Psoas muscle (tissue), 8 donors: ENCODE measurements around the gene HTT. TPM values are rescaled to one million over a fixed set of nuclear protein-coding genes. Genes with fewer than 3 reads are reported as not detected.

Experiments used
- ATAC-seq, 4 donors: fragments of 200-7000 bp; cut with Tn5 transposase; one replicate each; pipeline ENCODE4 v1.9.1; 2020; ENCODE audit warnings: moderate library complexity in 3 of 4, mild to moderate bottlenecking in 2 of 4
- DNase-seq, 2 donors: peaks; one replicate each; pipeline ENCODE4 v3.0.0-alpha.2; 2020
- H3K27ac ChIP-seq: fragments of 200-600 bp; one replicate; pipeline ENCODE4 v1.8.0; 2022
- H3K27me3 ChIP-seq, 3 donors: fragments of 200-600 bp in 1 of 3; one replicate each; pipeline versions ENCODE4 v1.6.1 to v1.8.0; 2013 to 2022; ENCODE audit warnings: low read length in 2 of 3, mild to moderate bottlenecking in 2 of 3, moderate library complexity in 1 of 3; ENCODE audit not compliant: insufficient read depth in 3 of 3
- H3K36me3 ChIP-seq, 2 donors: fragments of 200-600 bp in 1 of 2; one replicate each; pipeline versions ENCODE4 v1.6.1 to v1.8.0; 2013 to 2022; ENCODE audit warnings: low read depth in 1 of 2, mild to moderate bottlenecking in 1 of 2, moderate library complexity in 1 of 2; ENCODE audit not compliant: insufficient read depth in 1 of 2
- H3K4me1 ChIP-seq: fragments of 200-600 bp; one replicate; pipeline ENCODE4 v1.8.0; 2022
- H3K4me3 ChIP-seq: fragments of 200-600 bp; one replicate; pipeline ENCODE4 v1.8.0; 2022; ENCODE audit warnings: mild to moderate bottlenecking
- H3K9me3 ChIP-seq: fragments of 200-600 bp; one replicate; pipeline ENCODE4 v1.8.0; 2022
- WGBS, 3 donors: extraction: QIAGEN DNeasy Blood & Tissue Kit; methylation state at CpG; one replicate each; pipeline versions ENCODE4 v1.1.6 to v1.1.7; 2013; 5-methylcytosine and 5-hydroxymethylcytosine counted together
- intact Hi-C, 2 donors: fragments of 100-400 bp; cut with DNase I; formaldehyde crosslinking; loops; one replicate each; pipeline versions ENCODE4 v1.11.0 to v1.14.2; 2022
- polyA plus RNA-seq, 3 donors: library from polyadenylated mRNA; stranded (reverse); fragments of 200-250 nt; gene quantifications; one replicate each; pipeline ENCODE4 v1.2.3, GENCODE V29; 2013
- total RNA-seq, 4 donors: library from RNA; stranded (reverse); fragmentation: NEBNext Ultra II Directional in 2 of 4; extraction: Animal tissue kit (Norgen Biotek cat#: 25700) in 2 of 4; gene quantifications; one replicate each; pipeline versions ENCODE4 v1.2.1 to v1.2.4, GENCODE V29; 2021 to 2023
- TF ChIP-seq, protein P1 (sequence below): fragments of 200-600 bp; IDR thresholded peaks from one replicate; pipeline ENCODE4 v1.8.0; 2022; ENCODE audit warnings: antibody characterized with exemption
- donor health status: healthy with polysubstance abuse.
- donor health status: DM: no; HTN: no; CAD: no; lungs with moderate emphysema.
- donor health status: Bipolar disorder and iron deficiency.
- donor health status: healthy.
- donor health status: DM: yes; HTN: yes; CAD: no.
- donor health status: DM: no; HTN: no; CAD: no.
- donor health status: DM: no; HTN: no; CAD: no.
- donor health status: DM: yes; HTN: yes; CAD: no.

The HTT gene
- total and polyA plus RNA-seq, 7 donors: 6.7 to 39.9 (median 29.6) TPM

DNA sequence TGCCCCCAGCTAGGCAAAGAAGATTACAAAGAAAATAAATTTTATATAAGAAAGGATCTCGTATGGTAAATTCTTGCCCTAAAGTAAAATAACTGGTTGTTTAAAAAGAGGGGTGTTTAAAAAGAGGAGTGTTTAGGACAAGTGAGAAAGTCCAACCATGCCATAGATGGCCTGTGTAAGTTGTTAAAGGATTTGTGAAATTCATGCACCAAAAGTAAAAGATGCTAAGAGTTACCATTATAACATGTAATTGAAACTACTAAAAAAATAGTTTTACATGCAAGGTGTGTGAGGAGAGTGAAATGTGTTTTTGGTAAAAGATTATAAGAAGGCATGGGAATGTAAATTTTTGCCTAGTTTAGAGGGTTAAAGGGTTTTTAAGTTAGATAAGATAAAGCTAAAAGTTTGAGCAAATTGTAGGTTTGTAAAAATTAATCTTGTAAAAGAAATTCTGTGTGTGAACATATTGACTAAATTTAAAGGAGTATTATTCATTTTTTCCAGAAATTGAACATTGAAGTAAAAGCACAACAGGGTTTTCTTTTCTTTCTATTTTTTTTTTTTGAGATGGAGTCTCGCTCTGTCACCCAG, 20.2 kb upstream of the HTT start:
- Histone ChIP-seq H3K27ac (no peak overlapping the region), H3K27me3 (no peaks in the 10 kb centered on the region), H3K9me3 (peaks cover 7% of the 10 kb centered on the region), H3K36me3 (no peaks in the 10 kb centered on the region), H3K4me1 (peaks cover 6% of the 10 kb centered on the region), H3K4me3 (no peak overlapping the region)
- ATAC-seq: no peak
- no peak for DNase-seq
- TF ChIP-seq, protein P1, sequence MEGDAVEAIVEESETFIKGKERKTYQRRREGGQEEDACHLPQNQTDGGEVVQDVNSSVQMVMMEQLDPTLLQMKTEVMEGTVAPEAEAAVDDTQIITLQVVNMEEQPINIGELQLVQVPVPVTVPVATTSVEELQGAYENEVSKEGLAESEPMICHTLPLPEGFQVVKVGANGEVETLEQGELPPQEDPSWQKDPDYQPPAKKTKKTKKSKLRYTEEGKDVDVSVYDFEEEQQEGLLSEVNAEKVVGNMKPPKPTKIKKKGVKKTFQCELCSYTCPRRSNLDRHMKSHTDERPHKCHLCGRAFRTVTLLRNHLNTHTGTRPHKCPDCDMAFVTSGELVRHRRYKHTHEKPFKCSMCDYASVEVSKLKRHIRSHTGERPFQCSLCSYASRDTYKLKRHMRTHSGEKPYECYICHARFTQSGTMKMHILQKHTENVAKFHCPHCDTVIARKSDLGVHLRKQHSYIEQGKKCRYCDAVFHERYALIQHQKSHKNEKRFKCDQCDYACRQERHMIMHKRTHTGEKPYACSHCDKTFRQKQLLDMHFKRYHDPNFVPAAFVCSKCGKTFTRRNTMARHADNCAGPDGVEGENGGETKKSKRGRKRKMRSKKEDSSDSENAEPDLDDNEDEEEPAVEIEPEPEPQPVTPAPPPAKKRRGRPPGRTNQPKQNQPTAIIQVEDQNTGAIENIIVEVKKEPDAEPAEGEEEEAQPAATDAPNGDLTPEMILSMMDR: no peak
- 98 to 100% (median 99%) methylated on average over 2 of the region's 2 CpGs for WGBS, 3 donors
- intact Hi-C loops: no loop called here

DNA sequence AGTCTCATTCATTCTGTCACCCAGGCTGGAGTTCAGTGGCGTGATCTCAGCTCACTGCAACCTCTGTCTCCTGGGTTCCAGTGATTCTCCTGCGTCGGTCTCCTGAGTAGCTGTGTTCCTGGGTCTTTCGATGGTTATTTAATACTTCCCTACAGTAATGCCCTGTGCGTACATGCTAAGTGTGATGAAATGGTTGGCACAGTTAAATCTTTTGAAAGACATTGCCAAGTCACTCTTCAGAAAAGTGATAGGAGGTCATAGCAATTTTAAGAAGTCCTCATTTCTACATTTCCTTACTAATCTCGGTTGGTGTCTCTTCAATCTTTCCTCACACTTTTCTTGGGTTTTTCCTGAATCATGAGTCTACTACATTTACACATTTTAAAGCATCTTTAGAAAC, 14.5 kb upstream of the HTT start:
- 49 to 80% (median 53%) methylated on average over 6 of the region's 6 CpGs for WGBS, 3 donors
- no peak overlapping the region for H3K27ac ChIP-seq
- H3K4me3 ChIP-seq: no peak overlapping the region
- intact Hi-C loops: no loop called here
- peaks cover 12% of the 10 kb centered on the region for H3K4me1 ChIP-seq
- no peaks in the 10 kb centered on the region for H3K27me3 ChIP-seq
- ATAC-seq (peak in 3 of 4 donors; percentile 65 to 93 (median 83)), DNase-seq (no peak)
- peaks cover 7% of the 10 kb centered on the region for H3K9me3 ChIP-seq
- TF ChIP-seq, protein P1: no peak
- no peaks in the 10 kb centered on the region for H3K36me3 ChIP-seq

DNA sequence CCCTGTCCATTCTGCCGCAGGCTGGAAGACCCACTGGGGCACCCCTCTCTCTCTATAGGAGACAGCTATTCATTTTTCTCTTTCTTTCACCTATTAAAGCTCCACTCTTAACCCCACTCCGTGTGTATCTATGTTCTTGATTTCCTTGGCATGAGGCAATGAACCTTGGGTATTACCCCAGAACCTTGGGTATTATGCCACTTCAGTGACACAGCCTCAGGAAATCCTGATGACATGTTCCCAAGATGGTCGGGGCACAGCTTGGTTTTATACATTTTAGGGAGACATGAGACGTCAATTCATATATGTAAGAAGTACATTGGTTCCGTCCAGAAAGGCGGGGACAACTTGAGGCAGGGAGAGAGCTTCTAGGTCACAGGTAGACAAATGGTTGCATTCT, 13.5 kb upstream of the HTT start:
- ATAC-seq (no peak), DNase-seq (no peak)
- 88 to 90% (median 89%) methylated on average over 6 of the region's 6 CpGs for WGBS, 3 donors
- Histone ChIP-seq H3K4me3 (no peak overlapping the region), H3K36me3 (no peaks in the 10 kb centered on the region), H3K4me1 (peaks cover 12% of the 10 kb centered on the region), H3K27me3 (no peaks in the 10 kb centered on the region), H3K27ac (no peak overlapping the region), H3K9me3 (peaks cover 2% of the 10 kb centered on the region)
- TF ChIP-seq, protein P1: no peak
- intact Hi-C loops: no loop called here

DNA sequence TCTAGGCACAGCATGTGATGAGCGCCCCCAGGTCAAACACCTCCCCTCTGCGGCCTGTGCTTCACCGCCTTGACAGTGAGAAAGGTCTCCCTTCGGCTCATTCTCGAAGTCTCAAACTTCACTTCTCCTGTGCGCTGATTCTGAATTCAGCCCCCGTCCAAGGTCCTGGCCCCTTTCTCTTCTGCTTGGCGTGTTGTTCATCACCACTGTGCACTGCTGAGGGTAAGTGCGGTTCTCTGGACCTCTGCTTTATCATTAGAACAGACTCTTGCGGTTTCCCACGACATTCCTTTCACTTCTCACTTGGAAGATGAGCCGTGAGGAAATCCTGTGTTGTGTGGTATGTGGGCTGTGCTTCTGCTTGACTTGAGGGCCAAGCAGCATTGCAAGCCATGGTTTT, 12.0 kb upstream of the HTT start:
- TF ChIP-seq, protein P1: no peak
- H3K9me3 ChIP-seq: no peaks in the 10 kb centered on the region
- H3K4me1 ChIP-seq: peaks cover 12% of the 10 kb centered on the region
- 88 to 90% (median 90%) methylated on average over 12 of the region's 12 CpGs for WGBS, 3 donors
- ATAC-seq: no peak
- H3K27ac ChIP-seq: no peak overlapping the region
- intact Hi-C loops: no loop called here
- H3K4me3 ChIP-seq: no peak overlapping the region
- no peak for DNase-seq
- no peaks in the 10 kb centered on the region for H3K36me3 ChIP-seq
- no peaks in the 10 kb centered on the region for H3K27me3 ChIP-seq

DNA sequence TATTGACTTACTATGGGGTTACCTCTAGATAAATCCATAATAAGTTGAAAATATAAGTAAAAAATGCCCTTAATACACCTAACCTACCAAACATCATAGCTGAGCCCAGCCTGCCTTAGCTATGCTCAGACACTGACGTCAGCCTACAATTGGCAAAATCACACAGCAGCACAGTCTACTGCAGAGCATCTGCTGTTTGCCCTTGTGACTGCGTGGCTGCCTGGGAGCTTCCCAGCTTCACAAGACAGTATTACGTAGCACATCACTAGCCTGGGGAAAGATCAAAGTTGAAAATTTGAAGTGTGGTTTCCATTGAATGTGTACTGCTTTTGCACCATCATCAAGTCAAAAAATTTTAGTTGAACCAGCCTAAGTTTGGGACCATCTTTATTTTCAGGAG, 8.9 kb upstream of the HTT start:
- Histone ChIP-seq H3K4me3 (no peak overlapping the region), H3K27me3 (no peaks in the 10 kb centered on the region), H3K4me1 (no peaks in the 10 kb centered on the region), H3K36me3 (no peaks in the 10 kb centered on the region), H3K27ac (no peak overlapping the region), H3K9me3 (no peaks in the 10 kb centered on the region)
- TF ChIP-seq, protein P1: no peak
- DNase-seq: no peak
- WGBS, 3 donors: 91 to 95% (median 92%) methylated on average over 3 of the region's 3 CpGs
- intact Hi-C loops: no loop called here
- ATAC-seq: no peak
